ENCODE data around the gene HOXA13.

GRCh38 chr7:27185854-27186667 lies 13.8 kb downstream of the HOXA13 start:
- TF ChIP-seq CTCF (IDR thresholded peaks at IDR 0.05) (no peak), POLR2A (IDR thresholded peaks at IDR 0.05) (no peak)

Measured in vagina (tissue), 2 donors.